Activated CD8-positive, alpha-beta memory T cell treated with anti-CD3 and anti-CD28 coated beads for 48 hours (primary cell): Measurements from ENCODE around the gene ACOX3.
"Not testable (repeated sequence)": the region's sequence is repeated elsewhere in the genome, so short reads cannot be mapped to it uniquely, and the experiment has no call there.

Experiments used
- DNase-seq, 3 experiments: peaks; one replicate each; pipeline ENCODE4 v3.0.0-alpha.2; 2020; ENCODE audit warnings: low read depth in 2 of 3, low spot score in 2 of 3

Gene ACOX3

GRCh38 chr4:8355864-8356565, 84.5 kb downstream of the ACOX3 start:
- no peak for DNase-seq

GRCh38 chr4:8355306-8355705, 85.2 kb downstream of the ACOX3 start:
- no peak for DNase-seq

GRCh38 chr4:8353912-8354453, 86.5 kb downstream of the ACOX3 start:
- DNase-seq = no peak

GRCh38 chr4:8353158-8353669, 87.3 kb downstream of the ACOX3 start:
- no peak for DNase-seq

GRCh38 chr4:8352368-8353157, 88.0 kb downstream of the ACOX3 start:
- no peak for DNase-seq

- DNase-seq = no peak
Observed at GRCh38 chr4:8351931-8352367, 88.6 kb downstream of the ACOX3 start.

GRCh38 chr4:8350841-8351461, 89.6 kb downstream of the ACOX3 start:
- DNase-seq = no peak

GRCh38 chr4:8350352-8350751, 90.2 kb downstream of the ACOX3 start:
- DNase-seq = no peak

- DNase-seq = no peak
Observed at GRCh38 chr4:8349664-8350236, 90.8 kb downstream of the ACOX3 start.

- DNase-seq = not testable (repeated sequence)
Observed at GRCh38 chr4:8349236-8349635, 91.3 kb downstream of the ACOX3 start.

- DNase-seq = no peak
Observed at GRCh38 chr4:8348071-8348470, 92.5 kb downstream of the ACOX3 start.

- no peak for DNase-seq
Observed at GRCh38 chr4:8347660-8348059, 92.9 kb downstream of the ACOX3 start.

- no peak for DNase-seq
Observed at GRCh38 chr4:8346838-8347605, 93.5 kb downstream of the ACOX3 start.

- no peak for DNase-seq
Observed at GRCh38 chr4:8345946-8346814, 94.3 kb downstream of the ACOX3 start.

GRCh38 chr4:8345053-8345945, 95.2 kb downstream of the ACOX3 start:
- no peak for DNase-seq

- no peak for DNase-seq
Observed at GRCh38 chr4:8344377-8344776, 96.1 kb downstream of the ACOX3 start.

- DNase-seq = no peak
Observed at GRCh38 chr4:8343967-8344331, 96.6 kb downstream of the ACOX3 start.

- no peak for DNase-seq
Observed at GRCh38 chr4:8343262-8343966, 97.1 kb downstream of the ACOX3 start.
